NCI-H460 (cell line): ENCODE data around the gene WDR53. TPM values are rescaled to one million over a fixed set of nuclear protein-coding genes. Genes with fewer than 3 reads are reported as not detected.
"Not testable (repeated sequence)": the region's sequence is repeated elsewhere in the genome, so short reads cannot be mapped to it uniquely, and the experiment has no call there.

ENCODE experiments used
- DNase-seq: peaks from one replicate; pipeline ENCODE4 v3.0.0-alpha.2; 2016; ENCODE audit warnings: low read depth; ENCODE audit errors: extremely low read depth
- total RNA-seq: library from RNA; depleted of rRNA; stranded (reverse); fragments of >200 nt; shearing (Covaris generic); gene quantifications from 2 replicates; pipeline ENCODE4 v1.2.3, GENCODE V29; 2014

Gene WDR53
- total RNA-seq, 1 experiment from 2014 or later: 9.8 TPM

GRCh38 chr3:196563721-196564225 lies 4.6 kb downstream of the WDR53 start:
- peak; percentile 16 for DNase-seq

GRCh38 chr3:196559826-196560225 lies 8.5 kb downstream of the WDR53 start:
- no peak for DNase-seq

GRCh38 chr3:196558476-196558875 lies 9.9 kb downstream of the WDR53 start:
- no peak for DNase-seq

- no peak for DNase-seq
Observed at GRCh38 chr3:196557236-196557635, 11.1 kb downstream of the WDR53 start.

- DNase-seq: no peak
Observed at GRCh38 chr3:196555295-196555694, 13.1 kb downstream of the WDR53 start.

GRCh38 chr3:196554205-196554604 lies 14.1 kb downstream of the WDR53 start:
- no peak for DNase-seq

GRCh38 chr3:196553551-196553950 lies 14.8 kb downstream of the WDR53 start:
- no peak for DNase-seq

GRCh38 chr3:196552253-196552652 lies 16.1 kb downstream of the WDR53 start:
- DNase-seq: no peak

GRCh38 chr3:196550172-196550571 lies 18.2 kb downstream of the WDR53 start:
- DNase-seq: not testable (repeated sequence)

GRCh38 chr3:196549312-196549711 lies 19.0 kb downstream of the WDR53 start:
- not testable (repeated sequence) for DNase-seq

GRCh38 chr3:196547067-196547466 lies 21.3 kb downstream of the WDR53 start:
- DNase-seq: no peak

- no peak for DNase-seq
Observed at GRCh38 chr3:196546537-196546936, 21.8 kb downstream of the WDR53 start.

GRCh38 chr3:196544491-196544992 lies 23.8 kb downstream of the WDR53 start:
- no peak for DNase-seq

- no peak for DNase-seq
Observed at GRCh38 chr3:196541684-196542445, 26.5 kb downstream of the WDR53 start.

GRCh38 chr3:196537319-196537984 lies 30.9 kb downstream of the WDR53 start:
- DNase-seq: no peak

GRCh38 chr3:196533260-196533681 lies 35.1 kb downstream of the WDR53 start:
- no peak for DNase-seq

GRCh38 chr3:196531418-196531817 lies 36.9 kb downstream of the WDR53 start:
- DNase-seq: no peak

- peak; percentile 62 for DNase-seq
Observed at GRCh38 chr3:196528639-196529233, 39.6 kb downstream of the WDR53 start.

GRCh38 chr3:196525141-196525540 lies 43.2 kb downstream of the WDR53 start:
- DNase-seq: no peak

- no peak for DNase-seq
Observed at GRCh38 chr3:196524527-196524926, 43.8 kb downstream of the WDR53 start.

- DNase-seq: no peak
Observed at GRCh38 chr3:196523841-196524240, 44.5 kb downstream of the WDR53 start.
